Measurements from ENCODE around the gene ZNF598.

GRCh38 chr16:2057438-2057837 lies 47.8 kb upstream of the ZNF598 start:
- TF ChIP-seq, protein P1, sequence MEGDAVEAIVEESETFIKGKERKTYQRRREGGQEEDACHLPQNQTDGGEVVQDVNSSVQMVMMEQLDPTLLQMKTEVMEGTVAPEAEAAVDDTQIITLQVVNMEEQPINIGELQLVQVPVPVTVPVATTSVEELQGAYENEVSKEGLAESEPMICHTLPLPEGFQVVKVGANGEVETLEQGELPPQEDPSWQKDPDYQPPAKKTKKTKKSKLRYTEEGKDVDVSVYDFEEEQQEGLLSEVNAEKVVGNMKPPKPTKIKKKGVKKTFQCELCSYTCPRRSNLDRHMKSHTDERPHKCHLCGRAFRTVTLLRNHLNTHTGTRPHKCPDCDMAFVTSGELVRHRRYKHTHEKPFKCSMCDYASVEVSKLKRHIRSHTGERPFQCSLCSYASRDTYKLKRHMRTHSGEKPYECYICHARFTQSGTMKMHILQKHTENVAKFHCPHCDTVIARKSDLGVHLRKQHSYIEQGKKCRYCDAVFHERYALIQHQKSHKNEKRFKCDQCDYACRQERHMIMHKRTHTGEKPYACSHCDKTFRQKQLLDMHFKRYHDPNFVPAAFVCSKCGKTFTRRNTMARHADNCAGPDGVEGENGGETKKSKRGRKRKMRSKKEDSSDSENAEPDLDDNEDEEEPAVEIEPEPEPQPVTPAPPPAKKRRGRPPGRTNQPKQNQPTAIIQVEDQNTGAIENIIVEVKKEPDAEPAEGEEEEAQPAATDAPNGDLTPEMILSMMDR (IDR thresholded peaks at IDR 0.05) = no peak
- no peak for TF ChIP-seq POLR2A (IDR thresholded peaks at IDR 0.05)
